ENCODE results near the gene ADARB2. TPM values are rescaled to one million over a fixed set of nuclear protein-coding genes. Genes with fewer than 3 reads are reported as not detected.

The ADARB2 gene
- total RNA-seq, 1 donor from 2014 or later = 0.19 TPM

DNA sequence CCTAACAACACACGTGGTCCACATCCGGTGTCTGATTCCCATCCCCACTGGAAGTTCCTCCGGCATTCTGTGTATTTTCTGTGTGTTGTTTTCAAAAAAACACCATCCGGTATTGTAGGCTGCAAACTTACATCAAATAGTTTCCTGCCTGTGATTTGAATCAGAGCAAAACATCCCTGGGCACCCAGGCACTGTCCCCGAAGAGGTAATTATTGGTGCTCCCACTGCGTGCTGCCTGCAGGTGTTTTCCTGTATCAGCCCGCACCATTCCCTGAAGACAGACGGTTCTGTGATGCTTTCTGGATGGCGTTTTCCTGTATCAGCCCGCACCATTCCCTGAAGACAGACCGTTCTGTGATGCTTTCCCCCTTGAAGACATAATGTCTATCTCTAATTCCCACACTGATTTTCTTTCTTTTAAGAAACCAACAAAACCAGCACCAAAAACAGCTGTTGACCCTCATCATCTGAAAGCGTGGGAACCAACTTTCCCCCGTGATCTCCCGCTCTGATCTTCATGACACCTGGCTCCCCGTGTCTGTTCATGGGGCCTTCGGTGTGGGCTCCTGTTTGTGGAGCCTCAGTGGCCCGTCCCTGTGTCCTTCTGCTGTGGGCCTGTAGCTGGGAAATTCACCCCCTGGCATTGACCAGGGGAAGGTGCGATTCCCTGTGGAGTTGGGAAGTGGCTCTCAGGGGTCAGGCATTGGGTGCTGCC is 205.3 kb downstream of the ADARB2 start:
- DNase-seq (ENCODE audit: low read depth) = no peak

DNA sequence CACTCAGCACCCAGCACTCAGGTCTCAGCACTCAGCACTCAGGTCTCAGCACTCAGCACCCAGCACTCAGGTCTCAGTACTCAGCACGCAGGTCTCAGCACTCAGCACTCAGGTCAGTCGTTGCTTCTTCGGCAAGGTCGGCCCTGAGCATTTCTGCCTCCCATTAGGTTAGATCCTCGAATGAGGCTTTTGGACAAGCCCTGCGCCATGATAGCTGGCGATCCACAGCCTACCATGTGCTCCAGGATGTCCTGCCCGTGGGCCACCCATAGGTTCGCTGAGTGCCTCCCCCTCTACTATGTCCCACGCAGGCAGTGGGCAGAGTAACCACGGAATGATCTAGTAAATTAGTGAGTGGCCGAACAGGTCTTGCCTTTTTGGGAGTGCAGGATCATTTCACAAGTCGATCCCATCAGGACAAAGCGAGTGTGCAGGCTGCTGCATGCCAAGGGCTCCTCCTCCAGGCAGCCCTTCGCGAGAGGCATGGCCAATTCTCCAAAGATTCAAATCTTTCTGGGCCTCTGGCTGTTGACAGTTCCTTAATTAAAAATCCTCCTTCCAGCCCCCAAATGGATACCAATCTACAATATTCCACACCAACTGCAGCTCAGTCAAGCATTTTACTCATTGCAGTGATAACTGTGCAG is 206.3 kb downstream of the ADARB2 start:
- DNase-seq (ENCODE audit: low read depth) = no peak

DNA sequence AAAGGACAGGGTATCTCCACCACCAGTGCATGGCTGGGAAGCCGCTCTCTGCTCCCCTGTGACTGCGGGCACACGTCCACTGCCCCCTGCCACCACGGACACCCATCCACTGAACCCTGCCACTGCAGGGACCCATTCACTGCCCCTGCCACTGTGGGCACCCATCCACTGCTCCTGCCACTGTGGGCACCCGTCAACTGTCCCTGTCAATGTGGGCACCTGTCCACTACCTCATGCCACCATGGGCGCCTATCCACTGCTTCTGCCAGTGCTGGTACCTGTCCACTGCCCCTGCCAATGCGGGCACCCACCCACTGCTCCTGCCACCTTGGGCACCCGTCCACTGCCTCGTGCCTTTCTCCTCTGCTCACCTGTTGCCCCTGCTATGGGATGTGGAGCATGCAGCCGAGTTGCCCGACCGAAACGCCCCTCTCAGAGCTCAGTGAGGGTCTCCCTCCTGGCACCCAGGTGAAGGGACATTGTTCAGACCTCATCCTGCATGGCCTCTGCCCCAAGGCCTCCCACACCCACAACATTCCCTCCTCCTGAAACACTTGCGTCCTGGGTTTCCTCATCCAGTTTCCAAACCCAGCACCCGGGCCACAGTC is 207.4 kb downstream of the ADARB2 start:
- DNase-seq (ENCODE audit: low read depth) = no peak

DNA sequence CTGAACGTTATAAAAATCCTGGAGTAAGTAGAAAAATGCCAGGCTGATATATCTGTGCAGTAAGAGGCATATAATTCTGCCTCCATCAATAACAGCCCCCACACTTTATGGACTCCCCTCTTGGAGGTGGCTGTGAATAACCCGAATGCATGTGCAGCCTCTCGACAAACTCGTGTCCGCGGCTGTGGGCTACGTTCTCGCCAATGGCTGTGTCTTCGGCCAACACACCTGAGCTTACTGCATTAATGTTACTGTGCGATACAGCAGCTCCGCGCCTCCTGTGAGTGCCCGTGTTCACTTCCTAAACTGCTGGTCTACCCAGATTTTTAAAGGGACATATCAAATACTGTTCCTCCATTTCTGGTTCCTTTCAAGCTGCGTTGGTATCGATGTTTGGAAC is 209.4 kb downstream of the ADARB2 start:
- DNase-seq (ENCODE audit: low read depth) = no peak

DNA sequence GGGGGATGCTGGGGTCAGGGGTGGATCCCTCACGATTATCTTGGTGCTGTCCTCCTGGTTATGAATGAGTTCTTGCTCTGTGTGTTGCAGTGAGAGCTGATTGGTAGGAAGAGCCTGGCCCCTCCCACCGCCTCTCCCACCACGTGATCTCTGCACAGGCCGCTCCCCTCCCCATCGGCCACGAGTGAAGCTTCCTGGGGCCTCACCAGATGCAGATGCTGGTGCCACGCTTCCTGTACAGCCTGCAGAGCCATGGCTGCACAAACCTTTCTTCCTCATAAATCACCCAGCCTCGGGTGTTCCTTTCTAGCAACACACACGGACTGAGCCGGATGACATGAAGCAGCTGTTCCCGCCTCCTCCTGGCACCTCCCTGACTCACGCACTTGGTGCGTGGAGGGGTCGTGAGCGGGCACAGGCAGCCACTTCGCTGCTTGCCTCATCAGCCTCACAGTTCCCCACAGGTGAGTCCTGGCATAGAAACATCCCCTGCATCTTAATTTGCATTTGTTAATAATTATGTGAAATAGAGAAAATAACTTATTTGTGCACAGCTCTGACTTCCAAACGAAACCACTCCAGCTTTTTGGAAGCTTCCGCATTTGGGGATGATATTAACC is 210.8 kb downstream of the ADARB2 start:
- no peak for DNase-seq (ENCODE audit: low read depth)

DNA sequence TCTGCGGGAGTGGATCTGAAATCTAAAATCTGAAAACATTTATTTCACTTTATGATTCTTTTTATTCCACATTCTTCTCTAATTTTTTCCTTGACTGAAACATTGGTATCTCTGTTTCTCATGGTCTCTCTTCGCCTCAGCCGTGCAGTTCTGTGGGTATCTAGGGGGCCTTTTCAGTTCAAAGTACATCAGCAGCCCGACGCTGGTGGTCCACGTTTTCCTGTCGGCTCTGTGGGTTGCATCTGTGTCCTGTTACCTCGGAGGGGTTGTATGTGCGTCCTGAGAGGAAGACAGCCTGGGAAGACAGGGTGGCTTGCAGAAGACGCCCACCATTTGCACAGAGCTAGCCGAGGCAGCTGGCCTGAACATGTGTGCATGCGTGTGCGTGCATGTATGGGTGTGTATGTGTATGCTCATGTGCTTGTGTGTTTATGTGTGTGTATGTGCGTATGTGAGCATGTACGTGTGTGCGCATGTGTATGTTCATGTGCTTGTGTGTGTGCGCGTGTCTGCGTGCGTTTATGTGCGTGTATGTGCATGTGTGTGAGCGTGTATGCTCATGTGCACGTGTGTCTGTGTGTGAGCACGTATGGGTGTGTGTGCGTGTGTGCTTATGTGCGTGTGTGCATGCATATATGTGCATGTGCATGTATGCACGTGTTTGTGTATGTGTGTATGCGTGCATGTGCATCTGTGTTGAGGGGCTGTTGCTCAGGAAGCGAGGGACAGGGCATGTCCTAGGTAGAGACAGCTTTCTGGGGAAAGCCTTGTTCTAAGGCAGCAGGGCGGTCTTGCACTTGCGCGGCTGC is 211.8 kb downstream of the ADARB2 start:
- DNase-seq (ENCODE audit: low read depth) = no peak

DNA sequence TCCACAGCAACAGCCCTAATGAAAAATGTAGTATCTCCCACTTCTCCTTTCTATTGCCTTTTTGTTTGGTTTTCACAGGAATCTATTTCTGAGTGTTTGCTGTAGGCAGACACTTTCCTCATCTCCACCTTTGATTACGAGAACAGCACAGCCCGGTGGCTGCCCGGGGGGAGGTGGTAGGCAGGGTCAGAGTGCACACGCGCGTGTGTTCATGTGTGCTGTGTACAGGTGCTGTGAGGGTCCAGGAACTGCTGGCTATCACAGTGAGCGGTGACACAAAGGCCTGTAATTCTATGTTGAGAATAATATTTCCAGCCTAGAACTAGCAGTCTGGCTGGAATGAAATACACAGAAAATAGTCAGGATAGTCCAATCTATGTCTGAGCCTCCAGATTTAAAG is 212.8 kb downstream of the ADARB2 start:
- DNase-seq (ENCODE audit: low read depth) = no peak

DNA sequence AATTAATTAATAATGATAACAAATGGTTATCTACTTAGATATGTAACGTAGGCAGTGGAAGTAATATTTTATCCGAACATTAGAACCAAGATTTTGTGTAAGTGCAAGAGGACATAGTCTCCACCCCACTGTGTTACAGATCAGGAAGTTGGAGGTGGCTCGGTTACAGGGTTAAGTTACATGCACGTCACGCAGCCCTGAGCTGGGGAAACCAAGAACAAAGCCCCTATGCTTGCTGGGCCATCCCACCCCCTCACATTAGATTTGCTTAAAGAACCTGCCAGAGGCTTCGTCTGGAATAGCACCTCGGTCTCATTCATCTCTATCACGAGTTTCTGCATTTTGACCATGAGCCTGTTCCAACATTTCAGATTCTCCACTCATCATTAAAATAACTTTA is 214.1 kb downstream of the ADARB2 start:
- DNase-seq (ENCODE audit: low read depth) = no peak

DNA sequence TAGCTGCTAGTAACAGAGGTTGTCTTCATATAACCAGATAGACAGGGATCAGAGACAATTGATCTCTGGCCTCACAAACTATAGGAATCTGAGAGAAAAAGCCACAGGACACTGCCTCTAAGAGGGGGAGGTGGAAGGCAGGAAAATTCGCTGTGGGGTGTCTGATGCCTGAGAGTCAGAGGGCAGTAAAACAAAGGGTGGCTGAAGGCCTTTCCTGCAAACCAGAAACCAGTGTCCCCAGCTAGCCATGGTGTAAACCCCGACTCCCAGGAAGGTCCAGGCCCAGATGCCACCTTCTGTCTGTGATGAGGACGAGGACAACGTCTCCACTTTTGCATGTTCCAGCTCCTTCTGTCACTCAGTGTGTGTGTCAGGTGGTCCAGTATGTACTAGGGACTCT is 215.1 kb downstream of the ADARB2 start:
- DNase-seq (ENCODE audit: low read depth) = no peak

DNA sequence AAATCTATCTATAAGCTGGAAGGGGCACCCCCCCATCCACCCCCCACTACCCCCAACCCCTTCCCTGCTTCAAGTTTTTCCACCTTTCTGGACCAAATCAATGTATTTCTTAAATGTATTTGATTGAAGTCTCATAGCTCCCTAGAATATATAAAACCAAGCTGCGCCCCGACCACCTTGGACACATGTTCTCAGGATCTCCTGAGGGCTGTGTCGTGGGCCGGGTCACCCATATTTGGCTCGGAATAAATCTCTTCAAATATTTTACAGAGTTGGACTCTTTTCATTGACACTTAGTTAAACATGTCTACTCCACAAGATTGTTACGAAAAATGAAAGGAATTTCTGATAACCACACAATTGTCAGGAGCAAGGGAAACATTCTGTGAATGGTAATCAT is 215.6 kb downstream of the ADARB2 start:
- DNase-seq (ENCODE audit: low read depth) = no peak

DNA sequence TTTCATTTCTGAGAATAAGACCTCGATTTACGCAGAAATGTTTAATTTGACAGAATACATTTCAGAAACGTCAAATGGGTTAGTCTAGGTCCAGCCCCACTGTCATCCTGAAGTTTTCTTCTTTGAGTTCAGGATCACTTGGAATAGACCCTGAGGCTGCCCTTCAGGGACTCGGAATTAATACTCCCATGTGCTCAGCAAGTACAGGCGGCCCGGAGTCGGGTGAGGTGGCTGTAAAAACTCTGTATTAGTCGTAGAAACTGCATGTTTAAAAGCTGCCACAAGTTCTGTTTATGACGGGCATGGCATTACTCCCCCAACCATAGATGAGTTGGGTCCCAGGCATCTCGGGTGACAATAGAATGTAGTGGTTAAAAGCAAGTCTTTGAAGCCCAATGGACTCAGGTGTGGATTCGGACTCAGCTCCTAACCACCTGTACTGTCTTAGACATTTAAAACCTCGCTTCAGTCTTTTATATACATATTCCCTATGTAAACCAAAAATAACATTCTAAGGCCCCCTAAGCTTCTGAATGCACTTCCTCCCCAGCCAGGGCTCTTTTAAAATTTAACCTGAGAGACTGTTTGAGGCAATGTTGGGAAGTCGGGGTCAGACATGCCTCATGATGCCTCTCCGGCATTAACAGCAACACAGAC is 216.3 kb downstream of the ADARB2 start:
- no peak for DNase-seq (ENCODE audit: low read depth)

DNA sequence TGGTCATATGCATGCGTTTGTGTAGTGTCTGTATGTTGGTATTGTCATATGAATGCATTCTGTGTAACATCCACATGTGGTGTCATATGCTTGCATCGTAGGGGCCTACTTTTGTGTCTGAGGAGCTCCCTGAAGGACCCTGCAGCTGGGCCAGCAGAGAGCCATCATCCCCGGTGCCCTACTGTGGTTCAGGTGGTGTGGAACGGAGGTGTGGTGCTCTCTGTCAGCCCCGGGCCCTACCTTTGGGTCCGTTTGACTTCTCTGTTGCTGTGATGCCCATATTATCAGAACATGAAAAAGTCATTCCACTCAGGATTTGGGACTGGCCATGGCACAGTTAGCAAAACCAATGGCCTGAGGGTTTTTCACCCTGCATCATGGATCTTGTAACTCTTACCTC is 217.9 kb downstream of the ADARB2 start:
- DNase-seq (ENCODE audit: low read depth) = no peak

DNA sequence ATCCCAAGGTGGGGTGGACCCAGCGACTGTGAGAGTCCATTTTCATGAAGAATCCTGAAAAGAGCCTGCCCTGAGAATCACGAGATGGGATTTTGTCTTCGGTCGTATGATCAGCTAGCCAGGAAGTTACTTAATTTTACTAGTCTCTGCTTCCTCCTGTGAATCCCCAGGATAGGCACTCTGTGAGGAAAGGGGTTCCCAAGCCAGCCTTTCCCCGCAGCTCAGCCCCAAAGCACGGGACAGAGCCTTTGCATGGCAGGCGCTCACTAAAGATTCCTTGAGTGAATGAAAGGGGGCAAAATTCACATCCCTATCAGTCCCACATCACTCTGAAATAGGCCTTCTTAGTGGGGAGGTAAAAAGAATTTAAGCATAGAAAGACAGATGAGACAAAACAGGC is 219.6 kb downstream of the ADARB2 start:
- no peak for DNase-seq (ENCODE audit: low read depth)

DNA sequence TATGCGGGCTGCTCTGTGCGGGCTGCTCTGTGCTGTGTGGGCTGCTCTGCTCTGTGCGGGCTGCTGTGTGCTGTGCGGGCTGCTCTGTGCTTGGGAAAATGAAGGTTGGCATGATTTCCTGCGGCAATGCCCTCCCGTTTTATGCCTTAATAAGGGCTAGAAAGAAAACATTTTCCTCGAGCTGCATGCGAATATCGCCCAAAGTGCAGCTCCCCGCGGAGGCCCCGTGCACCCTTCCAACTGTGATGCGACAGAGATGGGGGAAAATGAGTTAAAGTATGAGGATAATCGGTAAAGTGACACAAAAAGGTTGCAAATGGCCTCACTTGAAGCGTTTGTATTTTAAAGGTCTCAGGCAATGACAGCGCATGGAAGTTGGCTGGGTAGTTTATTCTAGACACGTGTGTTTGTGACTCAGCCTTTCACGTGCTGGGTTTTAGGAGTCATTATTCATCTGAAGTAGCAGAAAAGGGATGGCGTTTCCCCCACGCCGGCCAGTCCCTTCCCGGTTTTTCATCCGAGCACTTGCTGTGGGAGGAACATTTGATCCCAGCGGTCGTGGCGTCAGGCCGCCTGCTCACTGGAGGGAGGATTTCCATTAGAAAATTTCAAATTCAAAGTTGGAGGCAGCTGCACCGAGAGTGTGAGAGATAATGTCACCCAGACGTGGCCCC is 220.7 kb downstream of the ADARB2 start:
- DNase-seq (ENCODE audit: low read depth) = no peak

DNA sequence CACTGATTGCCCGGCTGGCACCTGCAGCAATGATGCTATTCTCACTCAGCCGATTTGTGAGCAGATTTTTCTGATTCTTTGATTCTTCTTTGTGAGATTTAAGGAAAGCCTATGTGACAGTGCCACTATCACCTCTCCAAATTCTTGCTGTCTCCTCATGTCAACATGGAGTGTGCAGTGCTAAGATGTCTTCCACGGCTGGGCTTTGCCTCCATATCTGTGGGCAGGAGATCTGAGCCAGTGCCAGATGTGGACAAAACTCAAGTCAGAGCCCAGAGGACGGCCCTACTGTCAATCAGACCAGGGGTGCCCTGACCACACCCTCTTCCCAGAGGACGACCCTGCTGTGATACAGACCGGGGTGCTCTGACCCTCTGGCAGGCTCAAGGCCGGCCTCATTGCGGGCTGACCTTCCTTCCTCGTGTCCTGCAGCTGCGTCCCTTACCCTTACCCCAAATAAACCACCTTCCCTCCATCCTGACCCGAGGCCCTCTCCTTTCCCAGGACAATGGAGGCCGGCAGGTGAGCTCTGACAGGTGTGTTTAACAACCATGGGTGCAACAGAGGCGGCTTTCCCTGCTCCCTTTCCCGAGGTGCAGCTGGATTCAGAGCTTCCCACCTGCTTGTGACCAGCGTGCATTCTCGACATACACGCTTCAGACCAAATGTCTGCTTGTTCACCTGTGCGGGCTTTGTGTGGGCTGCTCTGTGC is 221.4 kb downstream of the ADARB2 start:
- DNase-seq (ENCODE audit: low read depth) = no peak

DNA sequence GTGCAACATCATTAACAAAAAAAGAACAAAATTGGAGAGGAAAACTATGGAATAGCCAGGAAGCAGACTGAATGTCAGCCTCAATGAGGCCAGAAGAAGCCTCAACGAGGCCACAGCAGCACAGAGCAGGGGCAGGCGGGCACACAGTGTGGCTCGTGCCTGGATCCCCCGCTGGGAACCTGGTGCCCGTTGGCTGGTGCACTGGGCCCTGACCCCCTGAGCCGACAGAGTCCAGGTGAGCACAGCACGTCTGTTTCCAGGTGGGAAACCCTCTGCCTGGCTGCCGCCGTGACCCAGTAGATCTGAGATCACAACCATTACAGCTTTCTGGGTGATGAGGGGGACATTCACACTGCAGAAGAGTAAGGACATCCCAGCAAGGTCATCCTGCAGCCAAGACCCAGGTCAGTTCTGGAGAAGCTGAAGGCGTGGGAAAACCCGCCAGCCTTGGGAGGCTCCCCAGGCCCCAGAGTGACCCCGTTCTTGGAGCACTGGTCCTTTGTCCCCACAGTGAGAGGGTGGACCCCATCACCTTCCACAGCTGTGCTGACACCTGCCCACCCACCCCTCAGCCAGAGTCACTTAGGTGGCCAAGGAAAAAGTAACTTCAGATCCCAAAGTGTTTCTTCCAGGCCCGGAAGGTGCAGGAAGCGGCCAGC is 222.1 kb downstream of the ADARB2 start:
- DNase-seq (ENCODE audit: low read depth) = no peak

DNA sequence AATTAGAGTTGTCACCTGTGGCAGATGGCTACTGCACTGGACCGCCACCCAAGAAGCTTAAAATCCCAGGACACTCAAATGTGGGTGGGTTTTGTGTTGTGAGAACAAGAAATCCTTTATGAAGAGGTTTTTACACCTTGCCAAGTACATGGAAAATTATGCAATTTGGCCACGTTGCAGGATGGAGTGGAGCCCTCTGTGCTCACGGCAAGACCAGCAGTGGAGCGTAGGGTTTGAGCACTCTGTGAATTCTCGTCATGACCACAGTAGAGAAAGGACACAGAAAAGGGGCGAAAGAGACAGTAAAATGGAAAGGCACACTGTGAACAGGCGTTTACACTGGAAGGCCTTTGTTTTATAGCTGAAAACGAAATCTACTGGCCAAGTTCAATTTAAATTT is 222.6 kb downstream of the ADARB2 start:
- no peak for DNase-seq (ENCODE audit: low read depth)

DNA sequence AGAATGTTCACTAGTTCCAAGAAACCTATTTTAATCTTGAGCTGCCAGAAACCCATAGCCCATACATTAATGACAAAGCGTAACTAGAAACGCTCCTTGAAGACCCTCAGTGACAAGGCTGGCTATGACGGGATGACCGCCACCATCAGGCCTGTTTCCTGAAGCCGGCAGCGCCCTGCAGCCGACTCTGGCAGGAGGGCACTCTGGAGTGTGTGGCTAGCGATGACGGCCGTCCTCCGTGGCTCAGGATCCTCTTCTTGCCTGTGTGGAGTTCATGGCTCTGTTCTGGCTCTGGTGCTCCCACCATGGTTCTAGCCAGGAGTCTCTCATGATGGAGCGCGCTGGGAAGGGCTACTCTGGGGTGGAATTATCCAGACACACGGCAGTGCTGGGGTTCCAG is 224.1 kb downstream of the ADARB2 start:
- DNase-seq (ENCODE audit: low read depth) = no peak

DNA sequence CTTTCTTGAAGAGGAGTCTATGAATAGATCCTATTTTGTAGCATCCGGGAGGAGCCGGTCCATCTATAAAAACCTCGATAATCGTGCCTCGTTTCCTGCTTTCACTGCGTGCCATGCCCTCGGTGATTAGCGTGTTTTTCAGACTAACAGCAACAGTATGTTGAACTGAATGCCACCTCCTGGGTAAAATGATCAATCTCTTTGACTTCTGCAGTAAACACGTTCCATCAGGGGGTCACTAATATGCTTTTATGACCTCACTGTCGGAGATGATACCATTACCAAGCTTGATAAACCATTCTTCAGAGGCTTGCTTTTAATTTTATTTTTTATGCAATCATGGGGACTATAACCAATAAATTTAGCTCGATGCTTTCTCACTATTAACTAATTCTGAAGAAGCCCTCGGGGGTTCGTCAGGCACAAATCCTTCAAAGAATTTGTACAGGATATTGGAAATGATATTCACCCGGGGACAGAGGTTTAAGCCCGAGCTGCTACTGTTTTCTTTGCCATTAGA is 228.3 kb downstream of the ADARB2 start:
- no peak for DNase-seq (ENCODE audit: low read depth)

All from myocyte (in vitro differentiated cells).